Suppressor macrophage treated with lipopolysaccharide for 1 hour (primary cell): ENCODE results near the gene PRKCH.
"Not testable (repeated sequence)": the region's sequence is repeated elsewhere in the genome, so short reads cannot be mapped to it uniquely, and the experiment has no call there.

Source experiments
- DNase-seq, 3 donors: peaks; one replicate each; pipeline ENCODE4 v3.0.0-alpha.2; 2020 to 2022

Gene PRKCH

DNA sequence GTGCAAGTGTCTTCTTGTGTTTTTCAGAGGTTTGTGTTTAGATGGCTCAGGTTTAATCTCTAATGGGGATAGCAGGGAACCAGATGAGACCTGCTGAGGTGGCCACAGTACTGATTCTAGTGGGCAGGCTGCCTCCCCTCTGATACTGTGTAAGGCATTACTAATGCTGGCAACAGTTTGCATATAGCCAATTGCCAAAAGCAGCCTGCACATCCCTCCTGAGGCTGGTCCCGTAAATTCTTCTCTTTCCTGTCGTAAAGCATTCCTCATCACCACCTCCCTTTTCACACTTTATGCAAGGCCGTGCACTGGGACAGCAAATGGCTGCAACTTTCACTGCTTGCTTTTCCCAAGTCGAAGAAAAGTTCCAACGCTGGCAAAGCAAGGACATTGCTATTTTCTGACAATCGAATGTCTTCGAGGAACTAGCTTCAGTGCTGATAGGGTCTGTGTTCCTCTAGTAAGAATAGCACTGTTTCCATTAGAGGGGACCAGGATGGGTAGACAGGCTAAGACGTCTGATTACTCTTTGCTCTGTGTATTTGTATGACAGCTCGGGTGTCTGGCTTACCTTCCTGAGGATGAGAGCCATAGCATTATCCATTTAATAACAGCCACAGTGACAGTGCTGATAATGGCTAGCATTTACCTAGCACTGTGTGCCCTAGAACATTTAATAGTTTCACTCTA lies 195.7 kb downstream of the PRKCH start:
- DNase-seq: no peak

GRCh38 chr14:61517911-61518384 lies 196.6 kb downstream of the PRKCH start:
- DNase-seq: no peak

DNA sequence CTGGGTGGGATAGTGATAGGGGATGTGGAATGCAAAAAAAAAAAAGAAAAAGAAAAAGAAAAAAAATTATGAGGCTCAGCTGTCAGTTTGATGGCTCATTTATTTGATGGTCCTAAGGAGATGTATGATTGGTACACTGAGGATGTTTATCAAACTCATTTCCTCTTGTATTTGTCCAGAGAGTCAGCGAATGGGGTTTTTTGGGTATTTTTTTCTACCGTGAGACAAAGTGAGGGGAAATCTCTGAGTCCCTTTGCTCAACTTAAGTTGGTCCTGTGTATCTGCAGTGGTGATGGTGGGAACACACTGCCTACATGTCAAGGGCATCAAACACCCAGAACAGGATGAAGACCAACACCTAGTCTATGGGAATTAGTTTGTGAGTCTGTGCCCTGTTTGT lies 197.0 kb downstream of the PRKCH start:
- peak in 1 of 3 donors; percentile 53 for DNase-seq

DNA sequence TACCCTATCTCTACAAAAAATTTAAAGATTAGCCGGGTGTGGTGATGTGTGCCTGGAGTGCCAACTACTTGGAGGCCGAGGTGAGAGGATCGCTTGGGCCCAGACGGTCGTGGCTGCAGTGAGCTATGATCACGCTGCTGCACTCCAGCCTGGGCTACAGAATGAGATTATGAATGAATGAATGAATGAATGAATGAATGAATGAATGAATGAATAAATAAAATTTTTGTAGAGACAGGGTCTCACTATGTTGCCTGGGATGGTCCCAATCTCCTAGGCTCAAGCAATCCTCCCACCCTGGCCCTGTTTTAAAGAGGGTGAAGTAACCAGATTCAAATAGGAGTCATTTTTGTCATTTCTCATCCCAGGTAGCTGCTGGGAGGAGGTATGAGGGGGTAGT lies 197.7 kb downstream of the PRKCH start:
- no peak for DNase-seq

DNA sequence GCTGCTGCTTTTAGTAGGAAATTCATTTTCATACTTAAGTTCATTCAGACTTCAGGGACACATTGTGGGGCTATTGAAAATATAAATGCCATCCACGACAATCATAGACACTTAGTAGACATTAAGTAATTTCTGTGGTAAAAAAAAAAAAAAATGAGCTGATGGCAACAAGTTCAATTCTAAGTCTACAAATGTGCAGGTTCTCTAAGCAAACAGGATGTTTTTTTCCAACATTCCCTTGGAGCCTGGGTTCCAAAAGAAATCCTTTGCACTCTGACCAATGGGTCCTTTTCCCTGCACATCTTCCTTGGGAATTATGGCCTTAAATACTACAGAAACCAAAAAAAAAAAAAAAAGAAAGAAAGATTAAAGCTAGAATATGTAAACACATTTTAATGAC lies 198.4 kb downstream of the PRKCH start:
- DNase-seq: no peak

GRCh38 chr14:61520576-61520975 lies 199.2 kb downstream of the PRKCH start:
- peak in 1 of 3 donors; percentile 50 for DNase-seq

DNA sequence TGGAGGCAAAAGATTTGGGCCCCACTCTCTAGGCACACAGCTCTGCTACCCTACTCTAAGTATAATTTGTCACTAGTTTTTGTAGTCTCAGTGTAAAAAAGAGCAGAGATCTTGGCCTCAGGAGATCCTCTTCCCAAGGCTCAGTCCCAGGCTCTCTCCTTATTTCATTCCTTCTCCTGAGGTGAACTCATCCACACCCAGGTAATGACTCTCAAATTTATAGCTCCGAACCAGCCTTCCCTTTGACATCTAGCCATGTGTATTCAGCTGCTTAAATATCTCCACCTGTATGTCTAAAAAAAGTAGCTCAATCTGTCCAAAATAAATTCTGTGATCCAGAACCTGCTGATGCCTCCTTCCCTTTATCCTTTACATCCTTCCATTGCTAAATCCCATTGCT lies 200.4 kb downstream of the PRKCH start:
- no peak for DNase-seq

DNA sequence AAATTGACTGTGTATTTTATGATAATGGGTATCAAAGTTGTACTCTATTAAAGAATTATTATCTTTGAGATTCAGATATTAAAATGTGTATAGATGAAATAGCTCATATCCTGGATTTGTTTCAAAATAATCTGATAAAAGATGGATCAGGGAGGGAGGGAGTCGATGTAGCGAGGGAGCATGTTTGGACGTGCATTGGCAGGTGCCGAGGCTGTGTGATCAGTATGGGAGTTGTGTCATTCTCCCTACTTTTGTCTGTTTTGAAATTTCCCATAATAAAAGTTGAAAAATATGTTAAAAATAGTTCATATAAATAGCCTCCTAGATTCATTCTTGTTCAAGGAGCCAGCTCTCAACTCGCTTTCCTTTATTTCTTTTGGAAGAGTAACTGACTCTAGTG lies 202.4 kb downstream of the PRKCH start:
- no peak for DNase-seq

DNA sequence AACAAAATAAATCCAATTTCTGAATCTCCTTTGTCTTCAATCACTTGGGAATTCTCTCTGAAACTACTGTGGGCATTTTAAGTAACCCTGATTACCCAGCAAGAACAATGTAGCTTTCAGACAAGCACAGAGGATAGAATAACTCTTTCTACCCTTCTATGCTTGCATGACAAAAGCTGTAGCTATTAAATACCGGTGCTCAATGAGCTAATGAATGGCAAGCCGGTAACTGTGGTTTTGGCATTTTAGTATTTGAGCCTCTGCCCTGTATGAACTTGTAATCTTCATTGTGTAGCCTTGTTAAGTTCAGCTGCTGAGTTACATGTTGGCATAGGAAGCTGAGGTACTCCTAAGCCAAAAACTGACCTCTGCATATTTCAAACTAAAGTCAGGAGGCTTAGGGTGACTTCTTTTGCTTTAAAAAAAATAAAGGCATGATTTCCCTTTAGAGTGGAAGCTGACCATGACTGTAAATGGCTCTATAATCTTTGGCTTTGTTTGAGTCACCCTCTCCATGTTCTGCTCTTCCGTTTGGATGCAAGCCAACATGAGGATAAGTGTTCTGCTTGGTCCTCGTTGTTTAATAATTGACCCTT lies 202.9 kb downstream of the PRKCH start:
- DNase-seq: peak; percentile 64 to 82 (median 74)

DNA sequence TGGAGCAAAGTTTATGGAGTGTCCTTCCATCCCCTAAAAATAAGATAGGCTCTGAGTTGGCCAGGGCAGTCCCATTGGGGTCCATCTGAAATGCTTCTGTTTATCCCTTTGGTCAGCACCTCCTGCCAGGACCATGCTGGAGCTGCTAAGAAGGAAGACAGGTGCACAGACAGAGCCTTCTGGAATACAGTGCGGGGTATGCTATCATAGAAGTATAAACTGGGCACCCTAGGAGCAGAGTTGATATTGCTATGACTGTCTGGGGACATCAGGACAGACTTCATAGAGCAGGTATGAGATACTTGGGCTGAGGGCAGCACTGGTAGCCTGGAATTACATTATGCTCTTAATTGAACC lies 203.5 kb downstream of the PRKCH start:
- DNase-seq: no peak

DNA sequence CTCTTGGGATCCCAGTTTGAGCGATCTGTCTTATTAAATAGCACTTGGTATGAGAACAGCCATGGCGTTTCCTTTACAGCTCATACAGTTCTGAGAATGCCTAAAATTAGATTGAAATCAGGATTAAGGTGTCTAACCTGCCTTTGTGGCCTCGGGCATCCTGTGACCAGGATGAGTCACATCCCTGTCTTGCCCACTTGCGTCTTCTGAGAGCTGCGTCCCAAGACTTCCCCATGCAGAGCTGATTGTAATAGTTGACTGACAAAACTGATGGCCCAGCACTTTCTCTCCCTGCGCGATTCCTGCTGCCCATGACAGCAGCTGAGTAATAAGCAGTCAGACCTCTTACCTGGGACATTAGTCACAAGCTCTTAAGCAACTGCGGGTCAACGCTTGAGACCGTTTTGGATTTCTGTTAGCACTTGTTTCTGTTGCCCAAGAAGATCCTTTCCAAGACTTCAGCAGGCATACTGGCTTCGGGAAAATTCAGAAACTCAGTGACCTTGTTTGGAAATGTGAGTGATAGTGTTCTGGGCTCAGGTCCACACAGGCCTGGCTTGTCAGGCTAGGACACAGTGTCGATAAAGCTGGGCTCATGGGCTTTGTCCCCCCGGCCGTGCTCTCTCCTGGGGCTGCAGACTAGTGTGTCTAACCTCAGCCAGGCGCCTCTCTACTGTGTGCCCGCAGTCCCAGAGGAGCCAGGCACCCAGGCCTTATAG lies 204.1 kb downstream of the PRKCH start:
- DNase-seq: peak; percentile 90 to 97 (median 94)

GRCh38 chr14:61526405-61527312 lies 205.3 kb downstream of the PRKCH start:
- no peak for DNase-seq

DNA sequence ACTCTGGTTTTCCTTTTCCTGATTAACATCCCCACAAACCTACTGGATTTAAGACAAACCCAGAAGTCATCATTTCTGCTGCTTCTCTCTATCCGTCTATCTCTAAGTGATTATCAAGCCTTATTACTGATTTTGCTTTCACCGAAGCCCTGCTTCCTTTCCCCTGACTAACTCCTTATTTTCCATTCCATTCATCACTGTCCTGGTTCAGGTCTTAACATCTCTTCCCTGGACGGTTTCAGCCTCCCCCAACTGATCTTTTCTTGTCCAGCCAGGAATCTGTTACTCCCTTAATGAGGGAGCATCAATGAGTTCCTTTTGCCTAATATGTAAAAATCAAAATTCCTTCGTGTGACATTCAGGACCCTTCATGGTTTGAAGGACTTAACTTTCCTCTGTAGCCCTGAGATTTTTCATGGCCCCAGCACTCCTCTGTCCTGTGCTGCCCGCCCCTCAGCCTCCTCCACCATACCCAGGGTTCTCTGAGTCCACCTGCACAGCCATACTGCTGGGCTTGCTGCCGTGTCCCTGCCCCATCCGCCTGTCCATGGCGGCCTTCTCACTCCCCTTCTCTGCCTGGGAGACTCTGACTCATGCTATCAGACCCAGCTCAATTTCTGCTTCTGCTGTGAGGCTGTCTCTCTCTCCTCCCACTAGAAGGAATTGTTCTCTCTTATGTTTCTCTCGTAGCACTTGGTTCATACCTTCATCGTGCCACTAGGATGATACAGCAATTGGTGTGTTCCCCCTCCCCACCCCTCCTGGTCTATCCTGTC lies 206.1 kb downstream of the PRKCH start:
- peak; percentile 74 to 78 (median 75) for DNase-seq

DNA sequence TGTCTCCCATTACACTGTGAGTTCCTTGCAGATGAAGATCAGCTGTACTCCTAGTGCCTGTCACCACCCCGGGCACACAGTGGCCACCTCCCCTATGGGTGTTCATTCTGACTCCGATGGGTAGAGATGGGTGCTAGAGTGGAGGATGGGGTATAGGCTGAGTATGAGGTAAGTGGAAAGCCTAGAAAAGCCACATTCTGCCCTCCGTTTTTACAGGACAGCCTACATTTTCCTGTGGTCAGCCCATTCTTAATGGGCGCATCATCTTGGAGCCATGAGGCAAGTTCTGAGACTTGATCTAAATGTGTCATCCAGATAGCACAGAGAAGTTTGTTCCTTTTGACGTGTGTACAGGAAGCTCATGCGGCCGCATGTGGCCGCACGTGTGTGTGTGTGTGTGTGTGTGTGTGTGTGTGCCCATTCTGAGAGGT lies 207.2 kb downstream of the PRKCH start:
- peak; percentile 50 to 73 (median 59) for DNase-seq

GRCh38 chr14:61529360-61529759 lies 208.0 kb downstream of the PRKCH start:
- not testable (repeated sequence) for DNase-seq

DNA sequence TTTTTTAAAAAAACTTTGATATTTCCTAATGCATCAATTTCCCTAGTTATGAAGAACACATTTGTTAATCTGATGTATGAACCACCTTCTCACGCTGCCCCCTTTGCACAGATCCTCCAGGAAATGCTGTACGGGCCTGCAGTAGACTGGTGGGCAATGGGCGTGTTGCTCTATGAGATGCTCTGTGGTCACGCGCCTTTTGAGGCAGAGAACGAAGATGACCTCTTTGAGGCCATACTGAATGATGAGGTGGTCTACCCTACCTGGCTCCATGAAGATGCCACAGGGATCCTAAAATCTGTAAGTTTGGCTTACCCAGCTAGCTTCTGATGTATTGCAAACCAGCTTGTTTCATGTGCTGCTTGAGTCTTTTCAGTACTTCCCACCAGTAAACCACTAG lies 208.9 kb downstream of the PRKCH start:
- no peak for DNase-seq

DNA sequence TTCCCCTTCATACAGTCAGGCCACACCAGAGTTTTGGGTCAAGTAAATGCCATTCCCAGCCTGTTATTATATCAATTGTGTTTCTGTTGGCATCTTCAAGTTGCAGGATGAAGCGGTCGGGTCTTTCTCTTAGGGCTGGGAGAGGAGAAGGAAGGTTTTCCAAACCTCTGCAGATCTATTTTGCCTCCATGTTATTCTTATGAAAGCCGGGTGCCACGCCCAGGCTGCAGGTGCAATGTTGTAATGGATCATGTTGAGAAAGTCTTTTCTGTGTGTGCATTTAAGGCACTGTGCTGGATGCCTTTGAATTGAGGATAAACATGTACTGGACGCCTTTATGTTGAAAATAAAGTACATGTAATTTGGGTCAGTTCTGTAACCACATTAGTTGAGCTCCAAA lies 209.5 kb downstream of the PRKCH start:
- DNase-seq: no peak

- DNase-seq: no peak
These were observed 210.2 kb downstream of the PRKCH start for GRCh38 chr14:61531465-61532122.

DNA sequence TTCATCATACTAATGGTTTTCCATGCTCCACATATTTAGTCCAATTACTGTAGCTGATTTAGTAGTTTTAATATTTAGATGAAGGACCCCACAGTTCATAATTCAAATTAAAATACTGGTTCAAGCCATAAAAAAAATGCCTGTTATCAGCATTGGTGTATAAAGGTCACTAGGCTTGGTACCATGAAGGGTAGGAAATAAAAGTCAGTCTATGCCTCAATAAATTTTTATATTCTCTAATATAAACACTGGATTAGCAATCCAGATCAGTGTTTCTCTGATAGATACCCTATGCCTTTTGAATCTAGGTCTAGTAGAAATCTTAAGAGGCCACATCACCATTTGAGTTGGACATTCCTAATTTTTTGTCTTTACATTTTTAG lies 210.7 kb downstream of the PRKCH start:
- DNase-seq: no peak

- no peak for DNase-seq
These were observed 211.4 kb downstream of the PRKCH start for GRCh38 chr14:61532763-61533162.

DNA sequence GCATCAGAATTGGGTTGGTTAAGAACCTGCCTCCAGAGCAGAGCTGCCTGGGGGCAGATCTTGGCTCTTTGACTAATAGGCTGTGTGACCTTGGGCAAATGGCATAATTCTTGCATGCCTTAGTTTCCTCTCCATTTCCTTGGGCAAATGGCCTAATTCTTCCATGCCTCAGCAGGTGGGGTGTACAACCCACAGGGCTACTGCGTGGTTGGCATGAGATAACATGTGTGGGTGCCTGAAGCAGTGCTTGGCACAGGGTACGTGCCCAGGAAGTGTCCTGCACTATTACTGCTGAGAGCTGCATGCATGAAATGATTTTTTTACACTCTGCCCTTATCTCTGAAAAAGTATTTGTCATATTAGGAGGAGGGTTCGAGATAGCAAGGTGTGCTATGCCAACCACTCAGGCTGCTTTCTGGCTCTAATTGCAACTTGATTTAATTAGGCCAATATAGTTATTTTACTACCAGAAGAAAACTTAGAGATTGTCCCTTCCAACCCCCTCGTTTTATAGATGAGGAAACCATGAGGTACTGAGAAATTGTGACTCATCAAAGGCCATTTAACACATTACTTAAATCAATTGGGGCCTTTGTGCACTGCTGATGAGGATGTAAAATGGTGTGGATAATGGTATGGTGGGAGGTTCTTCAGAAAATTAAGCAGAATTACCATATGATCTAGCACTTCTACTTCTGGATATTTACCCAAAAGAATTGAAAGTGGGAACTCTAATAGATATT lies 212.3 kb downstream of the PRKCH start:
- DNase-seq: peak in 2 of 3 donors; percentile 51 to 58
